ENCODE results near the gene PTPRN2.

DNA sequence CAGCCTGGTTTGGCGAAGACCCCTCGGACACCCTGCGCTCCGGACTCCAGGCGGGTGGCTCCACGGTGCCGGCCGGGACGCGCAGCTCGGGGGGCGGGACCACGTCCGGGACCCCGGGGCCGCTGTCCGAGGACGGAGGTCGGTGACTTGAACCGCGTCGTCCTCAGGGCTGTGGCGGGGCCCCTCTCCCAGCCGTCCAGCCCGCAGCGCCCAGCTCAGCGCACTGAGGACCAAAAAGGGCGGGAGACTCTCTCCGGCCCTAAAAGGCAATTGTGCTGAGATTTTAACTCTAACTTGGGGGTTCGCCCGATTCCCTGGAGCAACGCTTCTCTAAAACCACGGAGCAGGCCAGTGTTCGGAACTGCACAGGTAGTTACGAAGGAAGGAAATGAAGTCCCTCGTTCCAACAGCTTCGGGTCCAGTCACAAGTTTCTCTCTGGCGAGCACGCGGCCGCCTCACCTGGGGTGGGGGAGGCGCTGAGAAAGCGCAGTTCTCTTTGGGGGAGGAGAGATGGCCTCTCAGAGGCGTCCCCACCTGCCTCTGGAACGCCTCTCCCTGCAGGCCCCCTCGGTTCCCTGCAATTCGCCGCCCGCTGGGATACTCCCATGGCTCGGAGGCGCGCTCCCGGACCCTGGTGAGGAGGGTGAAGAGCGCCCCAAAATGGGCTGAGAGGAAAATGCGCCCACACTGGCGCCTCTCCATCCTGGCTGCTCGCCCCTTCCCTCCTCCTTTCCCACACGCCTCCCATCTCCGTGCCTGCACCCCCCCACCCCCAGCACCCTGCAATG is 898.2 kb downstream of the PTPRN2 start:
- TF ChIP-seq RAD21 (IDR thresholded peaks at IDR 0.05; ENCODE audit: low read length) = no peak
- TF ChIP-seq, protein P1, sequence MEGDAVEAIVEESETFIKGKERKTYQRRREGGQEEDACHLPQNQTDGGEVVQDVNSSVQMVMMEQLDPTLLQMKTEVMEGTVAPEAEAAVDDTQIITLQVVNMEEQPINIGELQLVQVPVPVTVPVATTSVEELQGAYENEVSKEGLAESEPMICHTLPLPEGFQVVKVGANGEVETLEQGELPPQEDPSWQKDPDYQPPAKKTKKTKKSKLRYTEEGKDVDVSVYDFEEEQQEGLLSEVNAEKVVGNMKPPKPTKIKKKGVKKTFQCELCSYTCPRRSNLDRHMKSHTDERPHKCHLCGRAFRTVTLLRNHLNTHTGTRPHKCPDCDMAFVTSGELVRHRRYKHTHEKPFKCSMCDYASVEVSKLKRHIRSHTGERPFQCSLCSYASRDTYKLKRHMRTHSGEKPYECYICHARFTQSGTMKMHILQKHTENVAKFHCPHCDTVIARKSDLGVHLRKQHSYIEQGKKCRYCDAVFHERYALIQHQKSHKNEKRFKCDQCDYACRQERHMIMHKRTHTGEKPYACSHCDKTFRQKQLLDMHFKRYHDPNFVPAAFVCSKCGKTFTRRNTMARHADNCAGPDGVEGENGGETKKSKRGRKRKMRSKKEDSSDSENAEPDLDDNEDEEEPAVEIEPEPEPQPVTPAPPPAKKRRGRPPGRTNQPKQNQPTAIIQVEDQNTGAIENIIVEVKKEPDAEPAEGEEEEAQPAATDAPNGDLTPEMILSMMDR (IDR thresholded peaks at IDR 0.05) = no peak
- no peak for TF ChIP-seq YY1 (IDR thresholded peaks at IDR 0.05; ENCODE audit: low read depth)
- TF ChIP-seq MXI1 (IDR thresholded peaks at IDR 0.05; ENCODE audit: low read depth, low read length) = no peak
- TF ChIP-seq CHD2 (IDR thresholded peaks at IDR 0.05; ENCODE audit: low read length, partially characterized antibody) = no peak
- TF ChIP-seq, protein P2, sequence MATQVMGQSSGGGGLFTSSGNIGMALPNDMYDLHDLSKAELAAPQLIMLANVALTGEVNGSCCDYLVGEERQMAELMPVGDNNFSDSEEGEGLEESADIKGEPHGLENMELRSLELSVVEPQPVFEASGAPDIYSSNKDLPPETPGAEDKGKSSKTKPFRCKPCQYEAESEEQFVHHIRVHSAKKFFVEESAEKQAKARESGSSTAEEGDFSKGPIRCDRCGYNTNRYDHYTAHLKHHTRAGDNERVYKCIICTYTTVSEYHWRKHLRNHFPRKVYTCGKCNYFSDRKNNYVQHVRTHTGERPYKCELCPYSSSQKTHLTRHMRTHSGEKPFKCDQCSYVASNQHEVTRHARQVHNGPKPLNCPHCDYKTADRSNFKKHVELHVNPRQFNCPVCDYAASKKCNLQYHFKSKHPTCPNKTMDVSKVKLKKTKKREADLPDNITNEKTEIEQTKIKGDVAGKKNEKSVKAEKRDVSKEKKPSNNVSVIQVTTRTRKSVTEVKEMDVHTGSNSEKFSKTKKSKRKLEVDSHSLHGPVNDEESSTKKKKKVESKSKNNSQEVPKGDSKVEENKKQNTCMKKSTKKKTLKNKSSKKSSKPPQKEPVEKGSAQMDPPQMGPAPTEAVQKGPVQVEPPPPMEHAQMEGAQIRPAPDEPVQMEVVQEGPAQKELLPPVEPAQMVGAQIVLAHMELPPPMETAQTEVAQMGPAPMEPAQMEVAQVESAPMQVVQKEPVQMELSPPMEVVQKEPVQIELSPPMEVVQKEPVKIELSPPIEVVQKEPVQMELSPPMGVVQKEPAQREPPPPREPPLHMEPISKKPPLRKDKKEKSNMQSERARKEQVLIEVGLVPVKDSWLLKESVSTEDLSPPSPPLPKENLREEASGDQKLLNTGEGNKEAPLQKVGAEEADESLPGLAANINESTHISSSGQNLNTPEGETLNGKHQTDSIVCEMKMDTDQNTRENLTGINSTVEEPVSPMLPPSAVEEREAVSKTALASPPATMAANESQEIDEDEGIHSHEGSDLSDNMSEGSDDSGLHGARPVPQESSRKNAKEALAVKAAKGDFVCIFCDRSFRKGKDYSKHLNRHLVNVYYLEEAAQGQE (IDR thresholded peaks at IDR 0.05; ENCODE audit: low read depth, low read length) = no peak
- no peak for TF ChIP-seq TAF1 (IDR thresholded peaks at IDR 0.05; ENCODE audit: borderline replicate concordance, low read depth, low read length)
- no peak for TF ChIP-seq FOXJ3 (CRISPR knock-in tag; IDR thresholded peaks at IDR 0.05)
